HEK293 (cell line): ENCODE measurements around the gene ZGPAT.

Experiments used
- PRDM1 ChIP-seq: fragments of 450-650 bp; formaldehyde crosslinking; IDR thresholded peaks from 2 replicates; pipeline ENCODE4; 2016; ENCODE audit warnings: missing biosample characterization, missing genetic modification characterization
- ZNF423 ChIP-seq: fragments of 450-650 bp; formaldehyde crosslinking; IDR thresholded peaks from 2 replicates; pipeline ENCODE4 v1.5.1; 2016; ENCODE audit warnings: missing biosample characterization, missing genetic modification characterization
- TF ChIP-seq, protein P1 (sequence below): fragments of 450-650 bp; formaldehyde crosslinking; IDR thresholded peaks from 2 replicates; pipeline ENCODE4 v1.5.1; 2016; ENCODE audit warnings: missing biosample characterization, missing genetic modification characterization
- TF ChIP-seq, protein P2 (sequence below): fragments of 450-650 bp; formaldehyde crosslinking; IDR thresholded peaks from 2 replicates; pipeline ENCODE4 v1.5.1; 2016; ENCODE audit warnings: missing biosample characterization, missing genetic modification characterization

DNA sequence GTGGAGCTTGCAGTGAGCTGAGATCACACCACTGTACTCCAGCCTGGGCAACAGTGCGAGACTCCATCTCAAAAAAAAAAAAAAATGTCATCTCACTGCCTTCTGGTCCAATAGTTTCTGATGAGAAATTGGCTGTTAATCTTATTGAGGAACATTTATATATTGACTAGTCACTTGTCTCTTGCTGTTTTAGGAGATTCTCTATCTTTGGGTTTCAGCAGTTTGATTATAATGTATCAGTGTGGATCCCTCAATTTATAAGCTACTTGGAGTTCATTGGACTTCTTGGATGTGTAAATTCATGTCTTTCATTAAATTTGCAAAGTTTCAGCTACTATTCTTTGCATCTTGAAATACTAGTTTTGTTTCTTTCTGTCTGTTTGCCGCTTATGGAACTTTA is 11.2 kb downstream of the ZGPAT start:
- TF ChIP-seq, protein P1, sequence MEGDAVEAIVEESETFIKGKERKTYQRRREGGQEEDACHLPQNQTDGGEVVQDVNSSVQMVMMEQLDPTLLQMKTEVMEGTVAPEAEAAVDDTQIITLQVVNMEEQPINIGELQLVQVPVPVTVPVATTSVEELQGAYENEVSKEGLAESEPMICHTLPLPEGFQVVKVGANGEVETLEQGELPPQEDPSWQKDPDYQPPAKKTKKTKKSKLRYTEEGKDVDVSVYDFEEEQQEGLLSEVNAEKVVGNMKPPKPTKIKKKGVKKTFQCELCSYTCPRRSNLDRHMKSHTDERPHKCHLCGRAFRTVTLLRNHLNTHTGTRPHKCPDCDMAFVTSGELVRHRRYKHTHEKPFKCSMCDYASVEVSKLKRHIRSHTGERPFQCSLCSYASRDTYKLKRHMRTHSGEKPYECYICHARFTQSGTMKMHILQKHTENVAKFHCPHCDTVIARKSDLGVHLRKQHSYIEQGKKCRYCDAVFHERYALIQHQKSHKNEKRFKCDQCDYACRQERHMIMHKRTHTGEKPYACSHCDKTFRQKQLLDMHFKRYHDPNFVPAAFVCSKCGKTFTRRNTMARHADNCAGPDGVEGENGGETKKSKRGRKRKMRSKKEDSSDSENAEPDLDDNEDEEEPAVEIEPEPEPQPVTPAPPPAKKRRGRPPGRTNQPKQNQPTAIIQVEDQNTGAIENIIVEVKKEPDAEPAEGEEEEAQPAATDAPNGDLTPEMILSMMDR: no peak
- no peak for TF ChIP-seq PRDM1 (tag by site-specific recombination)
- TF ChIP-seq ZNF423 (tag by site-specific recombination): no peak
- TF ChIP-seq, protein P2, sequence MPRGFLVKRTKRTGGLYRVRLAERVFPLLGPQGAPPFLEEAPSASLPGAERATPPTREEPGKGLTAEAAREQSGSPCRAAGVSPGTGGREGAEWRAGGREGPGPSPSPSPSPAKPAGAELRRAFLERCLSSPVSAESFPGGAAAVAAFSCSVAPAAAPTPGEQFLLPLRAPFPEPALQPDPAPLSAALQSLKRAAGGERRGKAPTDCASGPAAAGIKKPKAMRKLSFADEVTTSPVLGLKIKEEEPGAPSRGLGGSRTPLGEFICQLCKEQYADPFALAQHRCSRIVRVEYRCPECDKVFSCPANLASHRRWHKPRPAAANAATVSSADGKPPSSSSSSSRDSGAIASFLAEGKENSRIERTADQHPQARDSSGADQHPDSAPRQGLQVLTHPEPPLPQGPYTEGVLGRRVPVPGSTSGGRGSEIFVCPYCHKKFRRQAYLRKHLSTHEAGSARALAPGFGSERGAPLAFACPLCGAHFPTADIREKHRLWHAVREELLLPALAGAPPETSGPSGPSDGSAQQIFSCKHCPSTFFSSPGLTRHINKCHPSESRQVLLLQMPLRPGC: no peak
